Upper lobe of left lung (tissue), 6 donors: Measurements from ENCODE around the gene TMEM183A. TPM values are rescaled to one million over a fixed set of nuclear protein-coding genes. Genes with fewer than 3 reads are reported as not detected.

ENCODE experiments used
- ATAC-seq, 2 donors: fragments of 200-7000 bp; cut with Tn5 transposase; one replicate each; pipeline ENCODE4 v1.9.1; 2022; ENCODE audit warnings: mild to moderate bottlenecking in 2 of 2, moderate library complexity in 2 of 2; ENCODE audit not compliant: low FRiP score in 2 of 2
- DNase-seq, 2 donors: peaks; one replicate each; pipeline ENCODE4 v3.0.0-alpha.2; 2019 to 2020
- H3K27ac ChIP-seq, 4 donors: fragments of 200-600 bp; sonication (generic); one replicate each; pipeline ENCODE4 v1.5.1; 2016 to 2019
- H3K27me3 ChIP-seq, 4 donors: fragments of 200-600 bp; sonication (generic); one replicate each; pipeline ENCODE4 v1.5.1; 2017 to 2019
- H3K36me3 ChIP-seq, 4 donors: fragments of 200-600 bp; sonication (generic); one replicate each; pipeline ENCODE4 v1.5.1; 2016 to 2019
- H3K4me1 ChIP-seq, 4 donors: fragments of 200-600 bp; sonication (generic); one replicate each; pipeline ENCODE4 v1.5.1; 2018 to 2019
- H3K4me3 ChIP-seq, 4 donors: fragments of 200-600 bp; sonication (generic); one replicate each; pipeline ENCODE4 v1.5.1; 2017 to 2019; ENCODE audit warnings: mild to moderate bottlenecking in 2 of 4, moderate library complexity in 1 of 4
- H3K9me3 ChIP-seq, 4 donors: fragments of 200-600 bp; sonication (generic); one replicate each; pipeline ENCODE4 v1.5.1; 2018 to 2019
- CTCF ChIP-seq, 6 experiments: fragments of 450-650 bp in 4 of 6; fragments of 200-600 bp in 2 of 6; sonication (generic) in 2 of 6; IDR thresholded peaks; one replicate each; pipeline ENCODE4 v1.5.1; 2016 to 2019; ENCODE audit warnings: antibody characterized with exemption in 6 of 6
- EP300 ChIP-seq, 4 donors: sonication (generic); formaldehyde crosslinking; IDR thresholded peaks; one replicate each; pipeline ENCODE4 v1.5.1; 2017; ENCODE audit warnings: antibody characterized with exemption in 4 of 4, control low read depth in 2 of 4
- POLR2A ChIP-seq, 4 donors: fragments of 450-650 bp; IDR thresholded peaks; one replicate each; pipeline ENCODE4 v1.5.1; 2016 to 2017; ENCODE audit warnings: antibody characterized with exemption in 4 of 4, mild to moderate bottlenecking in 2 of 4
- POLR2AphosphoS5 ChIP-seq, 2 donors: sonication (generic); formaldehyde crosslinking; IDR thresholded peaks; one replicate each; pipeline ENCODE4 v1.5.1; 2017; ENCODE audit warnings: antibody characterized with exemption in 2 of 2
- WGBS, 2 donors: methylation state at CpG; one replicate each; pipeline ENCODE4 v1.1.5; 2017 to 2018; 5-methylcytosine and 5-hydroxymethylcytosine counted together
- total RNA-seq, 6 donors: library from RNA; depleted of rRNA in 4 of 6; stranded (reverse); fragments of >200 nt in 4 of 6; gene quantifications; one replicate each; pipeline versions ENCODE4 v1.1.0 to v1.2.1, GENCODE V29; 2016 to 2021
- donor health status: DM: no; HTN: no; CAD: no; lungs with moderate emphysema.
- donor health status: DM: no; HTN: yes; CAD: no; lungs with severe emphysema.

Gene TMEM183A
- total RNA-seq, 6 donors from 2014 or later = 45.4 to 71.9 (median 68.1) TPM

DNA sequence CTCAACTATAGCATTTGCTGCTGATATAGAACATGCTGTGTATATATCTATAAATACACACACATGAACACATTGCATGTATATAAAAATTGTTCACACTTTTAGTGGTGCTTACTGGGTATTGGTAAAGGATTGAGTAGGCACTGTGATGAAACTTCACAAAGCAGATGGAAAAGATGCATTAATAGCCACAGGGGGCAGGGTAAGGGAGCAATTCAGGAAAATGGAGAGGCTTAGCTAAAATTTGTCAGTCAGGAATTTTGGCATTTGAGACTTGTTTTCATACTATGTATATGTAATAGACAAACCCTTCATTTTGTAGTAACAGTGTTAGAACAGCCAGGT lies 18.5 kb downstream of the TMEM183A start:
- TF ChIP-seq EP300 (IDR thresholded peaks at IDR 0.05) = no peak
- no peak for TF ChIP-seq CTCF (IDR thresholded peaks at IDR 0.05)
- no peak for TF ChIP-seq POLR2A (IDR thresholded peaks at IDR 0.05)
- no peak for TF ChIP-seq POLR2AphosphoS5 (IDR thresholded peaks at IDR 0.05)
- DNase-seq = no peak
- H3K4me1 ChIP-seq = peaks cover 8 to 24% (median 10%) of the 10 kb centered on the region in 4 donors
- no peaks in the 10 kb centered on the region for H3K9me3 ChIP-seq
- no peak for ATAC-seq
- peak overlapping the region; percentile 27 to 66 (median 50) for H3K27ac ChIP-seq
- H3K36me3 ChIP-seq = peaks cover 8 to 41% (median 27%) of the 10 kb centered on the region in 4 donors
- H3K27me3 ChIP-seq = no peaks in the 10 kb centered on the region
- H3K4me3 ChIP-seq = peak overlapping the region in 3 of 4 donors; percentile 55 to 60 (median 56)

GRCh38 chr1:203026031-203026665 lies 19.0 kb downstream of the TMEM183A start, which contains the start of gene PPFIA4:
Gene PPFIA4 (plus strand): TSS chr1:203026491. CDS start chr1:203039009, 12,518 bp downstream.
- peak; percentile 89 to 97 for DNase-seq
- Histone ChIP-seq H3K27ac (peak within 1 kb of the TSS; percentile 27 to 66 (median 50)), H3K4me1 (peaks cover 8 to 24% (median 10%) of the 10 kb centered on the region in 4 donors), H3K36me3 (peaks cover 6 to 36% (median 23%) of the 10 kb centered on the region in 4 donors), H3K9me3 (no peaks in the 10 kb centered on the region), H3K4me3 (peak within 1 kb of the TSS; percentile 55 to 60 (median 58)), H3K27me3 (no peaks in the 10 kb centered on the region)
- ATAC-seq = peak; percentile 94 to 97
- TF ChIP-seq POLR2A (IDR thresholded peaks at IDR 0.05) = peak in 1 of 4 donors; percentile 28
- TF ChIP-seq POLR2AphosphoS5 (IDR thresholded peaks at IDR 0.05) = peak in 1 of 2 donors; percentile 56
- TF ChIP-seq CTCF (IDR thresholded peaks at IDR 0.05) = no peak
- 28 to 59% methylated on average over 9 to 19 of the region's 52 CpGs for WGBS, 2 donors

DNA sequence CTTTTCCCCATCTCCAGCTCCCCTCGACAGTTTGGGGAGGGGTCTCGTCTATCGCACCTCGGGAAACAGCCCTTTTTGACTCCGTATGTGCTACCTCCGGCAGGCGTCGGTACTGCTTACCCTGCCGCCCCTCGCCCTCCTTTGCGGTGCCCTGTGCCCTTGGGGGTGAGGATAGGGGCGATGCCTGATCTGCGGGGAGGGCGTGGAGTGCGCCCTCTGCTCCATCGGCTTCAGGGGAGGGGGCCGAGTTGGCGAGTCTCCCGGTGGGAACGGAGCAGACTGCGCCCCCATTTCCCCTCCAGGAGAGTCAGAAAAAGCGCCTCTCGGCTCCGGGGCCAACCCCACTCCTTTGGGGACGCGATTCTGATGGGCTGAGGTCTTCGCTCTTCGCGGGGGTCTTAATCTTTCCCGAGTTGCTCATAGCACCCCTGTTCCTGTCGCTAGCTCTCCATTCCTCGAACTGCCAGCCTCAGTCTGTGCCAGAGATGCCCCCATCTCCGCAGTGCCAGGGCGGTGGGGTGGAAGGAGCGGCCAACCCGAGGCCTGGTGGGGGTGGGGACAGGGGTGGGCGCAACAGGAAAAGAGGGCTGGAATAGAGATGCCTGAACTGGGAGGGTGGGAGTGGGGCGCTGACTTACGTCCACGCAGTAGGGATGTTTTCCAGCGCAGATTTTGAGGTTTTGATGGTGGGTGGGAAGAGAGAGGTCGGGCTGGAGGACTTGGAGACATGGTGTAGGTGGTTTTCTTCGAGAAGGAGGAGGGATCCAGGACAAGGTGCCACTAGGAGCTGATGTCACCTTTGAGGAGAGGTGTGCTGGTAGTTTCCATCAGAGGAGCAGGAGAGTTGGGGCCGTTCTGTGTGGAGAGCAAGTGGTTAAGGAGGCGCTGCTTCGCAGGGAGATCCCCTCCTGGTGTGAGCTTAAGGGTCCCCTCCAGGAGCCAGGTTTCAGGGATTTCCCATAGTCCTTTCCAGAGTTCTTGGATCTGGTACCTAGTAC lies 19.8 kb downstream of the TMEM183A start:
- DNase-seq (peak in 1 of 2 donors; percentile 7), ATAC-seq (peak; percentile 19 to 31)
- H3K27me3 ChIP-seq = no peaks in the 10 kb centered on the region
- peak overlapping the region in 1 of 4 donors; percentile 66 for H3K27ac ChIP-seq
- WGBS, 2 donors = 14 to 24% methylated on average over 20 to 41 of the region's 46 CpGs
- H3K9me3 ChIP-seq = no peaks in the 10 kb centered on the region
- H3K4me1 ChIP-seq = peaks cover 8 to 24% (median 10%) of the 10 kb centered on the region in 4 donors
- H3K4me3 ChIP-seq = peak overlapping the region; percentile 55 to 60 (median 58)
- no peak for TF ChIP-seq EP300 (IDR thresholded peaks at IDR 0.05)
- peak in 1 of 6 experiments; percentile 28 for TF ChIP-seq CTCF (IDR thresholded peaks at IDR 0.05)
- no peak for TF ChIP-seq POLR2A (IDR thresholded peaks at IDR 0.05)
- TF ChIP-seq POLR2AphosphoS5 (IDR thresholded peaks at IDR 0.05) = no peak
- peaks cover 0 to 28% (median 15%) of the 10 kb centered on the region in 4 donors for H3K36me3 ChIP-seq

DNA sequence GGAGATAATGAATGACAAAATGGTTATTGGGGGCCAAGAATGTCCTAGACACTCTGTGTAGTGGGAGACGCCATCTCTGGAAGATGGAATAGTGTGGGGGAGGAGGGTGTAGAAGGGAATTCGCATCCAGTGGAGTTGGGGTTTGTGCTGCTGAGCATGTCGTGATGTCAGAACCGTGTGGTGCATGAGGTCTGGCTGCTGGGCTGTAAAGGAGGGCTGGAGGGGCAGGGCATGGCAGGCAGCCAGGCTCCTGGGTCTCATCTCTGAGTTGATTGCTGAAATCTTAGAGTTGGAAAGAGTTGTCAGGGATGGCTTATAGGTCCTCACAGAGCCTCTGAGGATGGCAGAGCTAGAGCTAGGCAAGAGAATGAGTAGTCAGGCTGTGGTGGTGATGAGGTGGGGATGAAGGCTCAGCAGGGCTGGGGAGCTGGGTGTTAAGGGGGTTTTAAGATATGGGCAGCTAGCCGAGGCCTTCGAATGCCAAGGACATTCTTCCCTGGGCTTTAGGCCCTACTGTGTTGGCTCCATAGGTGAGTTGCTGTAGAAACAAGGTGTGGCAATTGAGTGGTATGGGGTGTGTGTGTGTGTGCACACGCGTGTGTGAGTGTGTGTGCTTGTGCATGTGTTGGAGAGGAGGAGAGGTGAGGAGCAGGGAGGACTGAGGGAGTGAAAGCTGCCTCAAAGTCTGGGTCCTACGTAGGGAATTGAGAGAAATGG lies 21.1 kb downstream of the TMEM183A start:
- Histone ChIP-seq H3K4me1 (peaks cover 8 to 24% (median 10%) of the 10 kb centered on the region in 4 donors), H3K4me3 (no peak overlapping the region), H3K27me3 (no peaks in the 10 kb centered on the region), H3K36me3 (peaks cover 0 to 20% (median 9%) of the 10 kb centered on the region in 4 donors), H3K9me3 (no peaks in the 10 kb centered on the region), H3K27ac (no peak overlapping the region)
- 80 to 82% methylated on average over 9 of the region's 9 CpGs for WGBS, 2 donors
- ATAC-seq (no peak), DNase-seq (peak in 1 of 2 donors; percentile 16)
- TF ChIP-seq POLR2AphosphoS5 (IDR thresholded peaks at IDR 0.05) (no peak), POLR2A (IDR thresholded peaks at IDR 0.05) (no peak)
